Muscle layer of colon (tissue), 2 donors: ENCODE results near the gene RAPGEF5.

Experiments used
- H3K27ac ChIP-seq: one replicate; pipeline ENCODE4 v1.7.0; 2013; ENCODE audit warnings: low read depth, mild to moderate bottlenecking, low read length, moderate library complexity
- H3K27me3 ChIP-seq, 2 donors: one replicate each; pipeline ENCODE4 v1.7.0; 2013; ENCODE audit warnings: low read length in 2 of 2, mild to moderate bottlenecking in 2 of 2; ENCODE audit not compliant: insufficient read depth in 2 of 2, control insufficient read depth in 1 of 2
- H3K36me3 ChIP-seq: one replicate; pipeline ENCODE4 v1.7.0; 2013; ENCODE audit warnings: mild to moderate bottlenecking, low read length; ENCODE audit not compliant: insufficient read depth
- H3K4me1 ChIP-seq: one replicate; pipeline ENCODE4 v1.7.0; 2013; ENCODE audit warnings: mild to moderate bottlenecking, low read length; ENCODE audit not compliant: insufficient read depth
- H3K4me3 ChIP-seq, 2 donors: one replicate each; pipeline ENCODE4 v1.7.0; 2013; ENCODE audit warnings: low read length in 2 of 2, low read depth in 1 of 2, mild to moderate bottlenecking in 1 of 2, moderate library complexity in 1 of 2
- H3K9ac ChIP-seq: one replicate; pipeline ENCODE4 v1.7.0; 2013; ENCODE audit warnings: low read length
- H3K9me3 ChIP-seq: one replicate; pipeline ENCODE4 v1.7.0; 2013; ENCODE audit warnings: mild to moderate bottlenecking, low read length
- donor health status: abdominal sarcoma.
- donor health status: Adenocarcinoma of cecum.

RAPGEF5 gene

GRCh38 chr7:22377703-22378102 lies 20.7 kb upstream of the RAPGEF5 start:
- H3K36me3 ChIP-seq = no peaks in the 10 kb centered on the region
- no peaks in the 10 kb centered on the region for H3K4me1 ChIP-seq
- H3K4me3 ChIP-seq = no peak overlapping the region
- no peak overlapping the region for H3K27ac ChIP-seq
- H3K9ac ChIP-seq = no peak overlapping the region
- H3K27me3 ChIP-seq = no peaks in the 10 kb centered on the region
- no peaks in the 10 kb centered on the region for H3K9me3 ChIP-seq

DNA sequence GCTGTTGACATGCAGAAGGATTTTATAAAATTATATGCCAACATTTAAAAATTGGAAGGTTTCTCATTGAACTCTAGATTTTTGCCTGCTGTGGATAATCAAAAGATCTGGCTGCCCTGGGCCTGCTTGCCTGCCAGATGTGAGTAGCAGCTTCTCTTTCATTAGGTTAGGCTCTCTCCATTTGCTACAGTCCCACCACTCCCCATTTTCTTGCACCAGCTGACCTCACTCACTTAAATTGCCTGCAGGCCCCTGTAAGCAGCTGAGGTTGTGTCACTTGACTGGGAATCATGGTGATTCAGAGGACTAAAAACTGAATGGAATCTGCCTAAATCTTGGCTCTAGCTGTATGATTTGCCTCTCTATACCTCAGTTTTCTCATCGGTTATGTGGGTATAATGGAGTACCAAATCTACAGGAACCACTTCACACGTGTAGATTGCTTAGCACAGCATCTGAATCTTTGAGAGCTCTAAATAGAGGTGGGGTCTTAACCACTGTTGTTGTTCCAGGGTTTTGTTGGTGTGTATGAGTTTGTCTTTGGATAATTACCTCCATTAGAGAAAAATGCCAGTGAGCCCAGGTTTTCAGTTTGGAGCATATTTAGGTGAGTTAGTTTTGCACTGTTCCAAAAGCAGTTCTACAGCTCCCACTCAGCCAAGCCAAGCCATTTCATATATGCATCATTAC lies 18.6 kb upstream of the RAPGEF5 start:
- Histone ChIP-seq H3K27ac (no peak overlapping the region), H3K27me3 (no peaks in the 10 kb centered on the region), H3K36me3 (no peaks in the 10 kb centered on the region), H3K4me3 (no peak overlapping the region), H3K9me3 (no peaks in the 10 kb centered on the region), H3K9ac (no peak overlapping the region), H3K4me1 (no peaks in the 10 kb centered on the region)

- Histone ChIP-seq H3K27ac (no peak overlapping the region), H3K36me3 (no peaks in the 10 kb centered on the region), H3K27me3 (no peaks in the 10 kb centered on the region), H3K4me1 (no peaks in the 10 kb centered on the region), H3K9me3 (no peaks in the 10 kb centered on the region), H3K9ac (no peak overlapping the region), H3K4me3 (no peak overlapping the region)
Observed at GRCh38 chr7:22373911-22374310, 17.0 kb upstream of the RAPGEF5 start.

DNA sequence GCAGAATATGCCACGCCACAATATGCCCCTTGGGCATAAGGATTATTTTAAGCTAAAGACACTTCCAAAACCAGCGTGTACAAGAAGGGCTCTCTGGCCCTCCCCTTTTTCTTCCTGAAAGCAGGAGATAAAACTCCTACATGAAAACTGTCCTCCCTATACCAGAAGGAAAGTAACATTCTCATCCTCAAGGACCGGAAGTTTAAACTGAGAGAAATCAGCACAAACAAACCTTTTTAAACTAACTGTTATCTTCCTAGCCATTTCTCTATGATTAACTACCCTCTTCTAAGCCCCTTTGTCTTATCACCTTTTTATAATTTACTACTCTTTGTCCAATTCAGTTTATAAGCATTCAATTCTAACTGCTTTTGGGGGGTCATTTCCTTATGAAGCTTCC lies 16.4 kb upstream of the RAPGEF5 start:
- Histone ChIP-seq H3K36me3 (no peaks in the 10 kb centered on the region), H3K27me3 (no peaks in the 10 kb centered on the region), H3K9me3 (no peaks in the 10 kb centered on the region), H3K27ac (no peak overlapping the region), H3K4me1 (no peaks in the 10 kb centered on the region), H3K4me3 (no peak overlapping the region), H3K9ac (no peak overlapping the region)

GRCh38 chr7:22372863-22373262 lies 15.9 kb upstream of the RAPGEF5 start:
- Histone ChIP-seq H3K4me1 (no peaks in the 10 kb centered on the region), H3K9me3 (no peaks in the 10 kb centered on the region), H3K9ac (no peak overlapping the region), H3K36me3 (no peaks in the 10 kb centered on the region), H3K4me3 (no peak overlapping the region), H3K27me3 (no peaks in the 10 kb centered on the region), H3K27ac (no peak overlapping the region)

DNA sequence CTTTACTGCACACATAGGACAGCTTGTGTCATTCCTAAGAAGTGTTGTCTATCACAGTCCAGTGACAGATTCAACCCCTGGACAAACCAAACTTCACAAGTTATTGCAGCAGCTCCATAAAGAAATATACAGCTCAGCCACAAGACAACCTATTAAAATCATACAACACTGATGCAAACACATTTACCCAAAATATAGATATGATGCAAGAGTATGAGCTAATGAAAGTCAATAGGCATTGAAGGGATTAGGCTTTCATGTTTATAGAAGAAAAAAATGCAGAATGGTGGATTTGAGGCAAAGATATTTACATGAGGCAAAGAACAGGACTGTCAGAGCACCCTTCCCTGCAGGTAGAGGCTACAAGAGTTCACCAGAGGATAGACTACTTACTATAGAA lies 14.9 kb upstream of the RAPGEF5 start:
- no peaks in the 10 kb centered on the region for H3K27me3 ChIP-seq
- H3K27ac ChIP-seq = no peak overlapping the region
- no peaks in the 10 kb centered on the region for H3K9me3 ChIP-seq
- H3K9ac ChIP-seq = no peak overlapping the region
- no peak overlapping the region for H3K4me3 ChIP-seq
- no peaks in the 10 kb centered on the region for H3K36me3 ChIP-seq
- H3K4me1 ChIP-seq = no peaks in the 10 kb centered on the region

- no peaks in the 10 kb centered on the region for H3K27me3 ChIP-seq
- no peaks in the 10 kb centered on the region for H3K9me3 ChIP-seq
- H3K27ac ChIP-seq = no peak overlapping the region
- H3K36me3 ChIP-seq = no peaks in the 10 kb centered on the region
- H3K9ac ChIP-seq = no peak overlapping the region
- H3K4me1 ChIP-seq = no peaks in the 10 kb centered on the region
- H3K4me3 ChIP-seq = no peak overlapping the region
Observed at GRCh38 chr7:22364900-22365299, 7.9 kb upstream of the RAPGEF5 start.

DNA sequence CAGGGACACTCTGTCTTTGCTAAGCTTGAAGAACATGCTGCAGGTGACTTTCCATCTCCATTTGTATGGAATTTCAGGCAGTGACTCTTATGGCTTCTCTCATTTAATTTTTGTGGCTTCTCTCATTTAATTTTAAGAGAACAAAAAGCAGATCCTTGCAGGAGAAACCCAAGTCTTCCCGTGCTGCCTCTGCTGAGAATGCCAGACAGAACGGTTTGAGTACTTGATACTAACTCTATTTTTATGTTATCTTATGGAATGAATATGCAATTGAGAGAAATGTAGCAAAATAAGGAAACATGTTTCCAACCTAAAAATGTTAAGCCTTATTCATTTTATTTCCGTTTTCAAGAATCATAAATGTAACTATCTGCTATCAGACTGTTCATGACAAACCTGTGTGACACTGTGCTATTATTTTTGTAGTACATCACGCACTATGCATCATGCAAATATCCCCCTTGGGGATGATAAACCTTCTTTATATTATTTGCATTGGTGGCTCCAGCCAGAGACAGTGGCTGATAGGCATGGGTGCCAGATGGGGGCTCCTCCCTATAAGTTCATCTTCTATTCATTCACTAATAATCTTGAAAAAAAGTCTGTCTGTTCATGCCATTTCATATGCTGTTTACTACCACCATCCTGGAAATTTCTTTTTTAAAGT lies 6.9 kb upstream of the RAPGEF5 start:
- Histone ChIP-seq H3K27me3 (no peaks in the 10 kb centered on the region), H3K9ac (no peak overlapping the region), H3K4me3 (no peak overlapping the region), H3K9me3 (no peaks in the 10 kb centered on the region), H3K4me1 (no peaks in the 10 kb centered on the region), H3K36me3 (no peaks in the 10 kb centered on the region), H3K27ac (no peak overlapping the region)

GRCh38 chr7:22361795-22362194 lies 4.8 kb upstream of the RAPGEF5 start:
- H3K9me3 ChIP-seq = no peaks in the 10 kb centered on the region
- H3K27ac ChIP-seq = no peak overlapping the region
- no peak overlapping the region for H3K9ac ChIP-seq

GRCh38 chr7:22361320-22361719 lies 4.4 kb upstream of the RAPGEF5 start:
- H3K9me3 ChIP-seq = no peaks in the 10 kb centered on the region
- no peaks in the 10 kb centered on the region for H3K36me3 ChIP-seq
- H3K27me3 ChIP-seq = peaks cover 0 to 3% of the 10 kb centered on the region in 2 donors
- H3K4me3 ChIP-seq = no peak overlapping the region
- no peak overlapping the region for H3K27ac ChIP-seq
- H3K9ac ChIP-seq = no peak overlapping the region
- no peaks in the 10 kb centered on the region for H3K4me1 ChIP-seq

More at GRCh38 chr7:22361795-22362194, 4.8 kb upstream of the RAPGEF5 start:
- no peaks in the 10 kb centered on the region for H3K36me3 ChIP-seq
- peaks cover 0 to 3% of the 10 kb centered on the region in 2 donors for H3K27me3 ChIP-seq
- no peaks in the 10 kb centered on the region for H3K4me1 ChIP-seq
- no peak overlapping the region for H3K4me3 ChIP-seq

- Histone ChIP-seq H3K4me1 (no peaks in the 10 kb centered on the region), H3K27me3 (peaks cover 0 to 6% of the 10 kb centered on the region in 2 donors), H3K9ac (no peak overlapping the region)
Observed at GRCh38 chr7:22358820-22359697, 2.1 kb upstream of the RAPGEF5 start.

More at GRCh38 chr7:22358820-22359697, 2.1 kb upstream of the RAPGEF5 start:
- Histone ChIP-seq H3K9me3 (peaks cover 4% of the 10 kb centered on the region), H3K36me3 (no peaks in the 10 kb centered on the region), H3K4me3 (no peak overlapping the region), H3K27ac (no peak overlapping the region)
